Activated naive CD4-positive, alpha-beta T cell treated with anti-CD3 and anti-CD28 coated beads, Interleukin-2, amount 50 U/mL, for 16 hours (primary cell): Measurements from ENCODE around the gene SULT4A1.

Experiments
- DNase-seq: peaks from one replicate; pipeline ENCODE4 v3.0.0-alpha.2; 2020

Gene SULT4A1

GRCh38 chr22:43796567-43796966 lies 65.7 kb downstream of the SULT4A1 start:
- no peak for DNase-seq

- no peak for DNase-seq
These were observed 67.0 kb downstream of the SULT4A1 start for GRCh38 chr22:43795320-43795719.

DNA sequence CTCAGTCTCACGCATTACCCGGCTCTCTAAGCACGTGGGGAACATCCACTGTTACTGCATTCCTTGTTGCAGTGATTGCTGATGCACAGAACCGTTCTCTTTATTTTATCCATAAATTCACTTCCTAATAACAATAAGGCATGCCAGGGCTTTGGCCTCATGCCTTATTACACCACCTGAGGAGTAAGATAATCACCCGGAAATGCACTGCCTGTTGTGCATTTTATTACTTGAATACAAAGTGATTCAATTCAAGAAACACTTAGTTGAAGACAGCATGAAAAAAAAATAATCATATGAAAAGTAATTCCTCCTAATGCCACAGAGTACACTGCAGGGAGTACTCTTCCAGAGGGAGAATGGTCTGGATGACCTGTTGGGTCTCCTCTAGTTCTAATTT lies 69.4 kb downstream of the SULT4A1 start:
- no peak for DNase-seq

GRCh38 chr22:43789452-43789851 lies 72.9 kb downstream of the SULT4A1 start:
- DNase-seq = no peak

DNA sequence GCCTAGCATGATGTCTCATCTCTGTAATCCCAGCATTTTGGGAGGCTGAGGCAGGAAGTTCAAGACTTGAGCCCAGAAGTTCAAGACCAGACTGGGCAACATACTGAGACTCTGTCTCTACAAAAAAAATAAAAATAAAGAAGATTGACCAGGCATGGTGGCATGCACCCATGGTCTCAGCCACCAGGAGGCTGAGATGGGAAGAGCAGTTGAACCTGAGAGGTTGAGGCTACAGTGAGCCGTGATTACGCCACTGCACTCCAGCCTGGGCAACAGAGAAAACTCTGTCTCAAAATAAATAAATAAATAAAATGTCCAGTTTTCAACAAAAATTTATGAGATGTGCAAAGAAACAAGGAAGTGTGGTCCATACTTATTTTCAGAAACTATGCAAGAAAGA lies 78.5 kb downstream of the SULT4A1 start:
- DNase-seq = no peak

GRCh38 chr22:43782448-43782847 lies 79.9 kb downstream of the SULT4A1 start:
- DNase-seq = no peak

DNA sequence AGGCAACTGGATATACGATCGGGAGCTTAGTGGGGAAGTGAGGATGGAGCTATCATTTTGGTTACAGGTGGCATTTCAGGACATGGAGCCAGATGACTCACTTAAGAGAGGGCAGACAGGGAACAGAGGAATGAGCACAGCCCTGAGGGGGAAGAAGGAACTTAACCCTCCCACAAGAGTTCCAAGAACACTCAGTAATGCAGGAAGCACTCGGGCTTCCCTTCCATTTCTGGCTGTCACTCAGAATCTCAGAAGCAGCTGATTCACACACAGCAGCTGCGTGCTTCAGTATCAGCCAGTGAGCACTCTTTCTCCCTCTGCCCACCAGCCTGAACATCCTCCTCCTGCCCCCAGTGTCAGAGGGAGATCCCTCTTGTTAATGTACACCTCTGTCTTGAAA lies 85.0 kb downstream of the SULT4A1 start:
- DNase-seq = no peak

DNA sequence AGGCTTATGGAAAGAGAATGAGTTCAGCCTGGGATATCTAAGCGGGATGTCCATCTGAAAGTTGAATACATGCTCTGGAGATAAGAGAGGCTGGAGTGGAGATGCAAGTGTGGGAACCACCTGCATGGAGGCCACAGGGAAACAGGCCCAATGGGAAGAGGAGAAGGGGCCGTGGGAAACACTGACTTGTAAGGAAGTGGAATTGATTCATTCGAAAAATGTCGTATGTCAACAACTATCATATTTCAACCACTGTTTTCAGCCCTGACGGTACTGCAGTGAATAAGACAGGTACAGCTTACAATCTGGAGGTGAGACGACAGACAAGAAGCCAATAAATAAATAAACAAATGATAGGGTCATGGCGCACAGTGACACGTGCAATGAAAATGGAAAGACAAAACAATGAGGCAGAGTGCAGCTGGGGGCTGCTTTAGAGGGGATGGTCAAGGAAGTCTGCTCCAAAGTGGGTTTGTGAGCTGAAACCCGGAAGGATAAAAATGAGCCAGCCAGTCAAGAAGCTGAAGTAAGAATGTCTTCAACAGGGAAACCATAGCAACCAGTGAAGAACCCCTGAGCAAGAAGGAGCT lies 86.1 kb downstream of the SULT4A1 start:
- no peak for DNase-seq
